ENCODE results near the gene TNFRSF1A.

DNA sequence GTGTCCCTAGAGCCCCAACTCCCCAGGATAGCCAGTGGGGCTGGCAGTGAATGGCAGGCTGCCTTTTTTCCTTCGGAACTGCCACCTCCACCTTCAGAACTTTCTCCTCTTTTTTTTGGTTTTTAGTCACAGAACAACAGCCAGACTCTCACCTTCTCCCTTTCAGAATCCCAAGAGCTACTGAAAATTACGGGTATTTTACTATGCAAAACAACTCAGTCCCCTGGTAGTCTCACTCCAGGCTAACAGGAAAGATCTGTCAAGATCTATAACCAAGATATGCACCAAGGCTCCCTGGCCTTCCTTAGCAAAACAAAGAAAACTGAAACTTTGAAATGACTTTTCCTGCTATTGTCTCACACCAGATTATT lies 18.9 kb downstream of the TNFRSF1A start:
- TF ChIP-seq, protein P1, sequence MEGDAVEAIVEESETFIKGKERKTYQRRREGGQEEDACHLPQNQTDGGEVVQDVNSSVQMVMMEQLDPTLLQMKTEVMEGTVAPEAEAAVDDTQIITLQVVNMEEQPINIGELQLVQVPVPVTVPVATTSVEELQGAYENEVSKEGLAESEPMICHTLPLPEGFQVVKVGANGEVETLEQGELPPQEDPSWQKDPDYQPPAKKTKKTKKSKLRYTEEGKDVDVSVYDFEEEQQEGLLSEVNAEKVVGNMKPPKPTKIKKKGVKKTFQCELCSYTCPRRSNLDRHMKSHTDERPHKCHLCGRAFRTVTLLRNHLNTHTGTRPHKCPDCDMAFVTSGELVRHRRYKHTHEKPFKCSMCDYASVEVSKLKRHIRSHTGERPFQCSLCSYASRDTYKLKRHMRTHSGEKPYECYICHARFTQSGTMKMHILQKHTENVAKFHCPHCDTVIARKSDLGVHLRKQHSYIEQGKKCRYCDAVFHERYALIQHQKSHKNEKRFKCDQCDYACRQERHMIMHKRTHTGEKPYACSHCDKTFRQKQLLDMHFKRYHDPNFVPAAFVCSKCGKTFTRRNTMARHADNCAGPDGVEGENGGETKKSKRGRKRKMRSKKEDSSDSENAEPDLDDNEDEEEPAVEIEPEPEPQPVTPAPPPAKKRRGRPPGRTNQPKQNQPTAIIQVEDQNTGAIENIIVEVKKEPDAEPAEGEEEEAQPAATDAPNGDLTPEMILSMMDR (IDR thresholded peaks at IDR 0.05; ENCODE audit: insufficient read depth, low read length, poor library complexity, severe bottlenecking): no peak
- TF ChIP-seq EZH2phosphoT487 (conservative IDR thresholded peaks at IDR 0.05; ENCODE audit: low read length): no peak

All from SU-DHL-6 (cell line).